Transverse colon (tissue), 4 donors: Measurements from ENCODE around the gene JPH2.

Experiments used
- CTCF ChIP-seq, 5 experiments: fragments of 200-600 bp in 3 of 5; fragments of 450-650 bp in 2 of 5; sonication (generic) in 3 of 5; IDR thresholded peaks; 1 replicate in 2 of 5; 2 replicates in 3 of 5; pipeline ENCODE4 v1.5.1; 2016 to 2017; ENCODE audit warnings: antibody characterized with exemption in 5 of 5, inconsistent platforms in 3 of 5, mild to moderate bottlenecking in 2 of 5, moderate library complexity in 1 of 5
- POLR2AphosphoS5 ChIP-seq, 3 donors: sonication (generic); formaldehyde crosslinking; IDR thresholded peaks; one replicate each; pipeline ENCODE4 v1.6.1; 2016; ENCODE audit warnings: antibody characterized with exemption in 3 of 3

GRCh38 chr20:44079291-44079690 lies 107.7 kb downstream of the JPH2 start:
- no peak for TF ChIP-seq POLR2AphosphoS5 (IDR thresholded peaks at IDR 0.05)
- no peak for TF ChIP-seq CTCF (IDR thresholded peaks at IDR 0.05)
